Cardiac fibroblast (primary cell): Measurements from ENCODE around the gene SPACA1.
A peak's percentile ranks its signal among the peaks of the same experiment; 100 is the strongest.
"Not testable (repeated sequence)": the region's sequence is repeated elsewhere in the genome, so short reads cannot be mapped to it uniquely, and the experiment has no call there.

Experiments
- DNase-seq, 2 donors: peaks; one replicate each; pipeline versions ENCODE4 v3.0.0 to v3.0.0-alpha.2; 2010; ENCODE audit warnings: low read depth in 2 of 2
- H3K4me3 ChIP-seq, 2 donors: replicated peaks in 1 of 2; 1 replicate in 1 of 2; 2 replicates in 1 of 2; pipeline ENCODE4 v1.5.1; 2011; ENCODE audit warnings: low read depth in 2 of 2, low read length in 2 of 2, mild to moderate bottlenecking in 2 of 2, moderate library complexity in 1 of 2
- CTCF ChIP-seq: IDR thresholded peaks from one replicate; pipeline ENCODE4 v1.5.1; 2011; ENCODE audit warnings: low read depth, mild to moderate bottlenecking, low read length, inconsistent platforms

Gene SPACA1

GRCh38 chr6:88047510-88048150 lies at the start of gene SPACA1:
TSS of gene SPACA1 (plus strand) at chr6:88047841. CDS start at chr6:88047906, 65 bp downstream.
- no peak for DNase-seq
- H3K4me3 ChIP-seq: no peak within 1 kb of the TSS
- no peak for TF ChIP-seq CTCF

- TF ChIP-seq CTCF: no peak
- DNase-seq: no peak
- no peak overlapping the region for H3K4me3 ChIP-seq
Observed at GRCh38 chr6:88000713-88001112, 46.9 kb upstream of the SPACA1 start.

- not testable (repeated sequence) for DNase-seq, H3K4me3 ChIP-seq
Observed at GRCh38 chr6:88001279-88001678, 46.4 kb upstream of the SPACA1 start.

GRCh38 chr6:88004707-88005106 lies 42.9 kb upstream of the SPACA1 start:
- peak in 1 of 2 donors; percentile 29 for DNase-seq
- no peak overlapping the region for H3K4me3 ChIP-seq
- TF ChIP-seq CTCF: no peak

GRCh38 chr6:88006557-88006956 lies 41.1 kb upstream of the SPACA1 start:
- no peak for TF ChIP-seq CTCF
- DNase-seq: no peak
- H3K4me3 ChIP-seq: no peak overlapping the region

GRCh38 chr6:88008411-88008810 lies 39.2 kb upstream of the SPACA1 start:
- peak in 1 of 2 donors; percentile 13 for DNase-seq
- TF ChIP-seq CTCF: no peak
- no peak overlapping the region for H3K4me3 ChIP-seq

GRCh38 chr6:88008831-88009231 lies 38.8 kb upstream of the SPACA1 start:
- no peak overlapping the region for H3K4me3 ChIP-seq
- no peak for TF ChIP-seq CTCF
- peak in 1 of 2 donors; percentile 55 for DNase-seq
